T47D (cell line): Measurements from ENCODE around the gene BCAS1.

Experiments
- DNase-seq, 2 experiments: peaks; one replicate each; pipeline versions ENCODE4 v3.0.0 to v3.0.0-alpha.2; 2011 to 2012; ENCODE audit warnings: low read depth in 1 of 2, low spot score in 1 of 2
- JUND ChIP-seq: IDR thresholded peaks from 2 replicates; pipeline ENCODE4 v1.6.1; 2012; ENCODE audit warnings: low read depth
- in situ Hi-C: cut with HindIII; loops from 2 replicates; pipeline ENCODE4 v1.10.0; 2016; ENCODE audit warnings: low sequenced_read_pairs, low pct_unique_long_range_greater_than_20kb

Gene BCAS1

DNA sequence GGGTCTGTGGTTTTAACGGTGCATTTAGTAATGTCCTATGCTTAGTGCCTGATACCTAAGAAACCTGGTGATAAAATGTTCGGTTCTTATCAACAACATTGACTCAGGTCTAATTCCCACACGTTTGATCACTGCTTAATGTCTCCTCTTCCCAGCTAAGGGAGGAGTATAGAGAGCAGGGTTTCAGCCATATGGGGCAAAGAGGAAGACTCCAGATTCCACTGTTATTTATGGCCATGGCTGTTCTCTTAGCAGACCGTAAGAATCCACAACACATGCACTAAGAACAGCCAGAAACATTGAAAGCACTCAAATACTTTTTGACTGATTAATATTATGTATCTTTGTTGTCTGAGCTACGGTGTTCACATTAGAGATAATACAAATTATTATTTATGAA lies 112.1 kb downstream of the BCAS1 start:
- in situ Hi-C loops = no loop called here
- DNase-seq = no peak
- no peak for TF ChIP-seq JUND

- in situ Hi-C loops = no loop called here
- DNase-seq = no peak
- no peak for TF ChIP-seq JUND
Measured at GRCh38 chr20:53957451-53958172, 112.8 kb downstream of the BCAS1 start.

DNA sequence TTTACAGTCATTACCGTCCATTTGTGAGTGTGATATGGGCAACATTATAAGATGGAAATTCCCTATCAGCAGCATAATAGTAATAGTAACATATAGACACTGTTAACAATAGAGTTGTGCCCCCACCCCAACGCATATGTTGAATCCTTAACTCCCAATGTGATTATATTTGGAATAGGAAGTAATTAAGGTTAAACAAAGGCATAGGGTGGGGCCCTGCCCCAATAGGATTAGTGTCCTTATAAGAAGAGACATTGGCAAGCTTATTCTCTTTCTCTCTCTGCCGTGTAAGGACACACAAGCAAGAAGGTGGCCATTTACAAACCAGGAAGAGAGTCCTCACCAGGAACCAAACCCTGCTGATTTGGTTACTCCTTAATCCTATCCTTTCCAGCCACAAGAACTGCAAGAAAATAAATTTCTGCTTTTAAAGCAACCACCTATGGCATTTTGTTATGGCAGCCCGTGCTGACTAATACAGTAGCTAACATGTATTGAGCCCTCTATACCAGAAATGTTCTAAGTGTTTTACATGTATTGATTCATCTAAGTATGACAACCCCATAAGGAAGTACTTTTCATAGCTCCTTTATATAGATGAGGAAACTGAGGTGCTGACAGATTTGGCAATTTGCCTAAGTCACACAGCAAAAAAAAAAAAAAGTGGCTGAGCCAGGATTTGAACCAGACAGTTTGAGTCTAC lies 114.2 kb downstream of the BCAS1 start:
- DNase-seq = no peak
- no peak for TF ChIP-seq JUND
- in situ Hi-C loops = no loop called here

- in situ Hi-C loops = no loop called here
- DNase-seq = no peak
- TF ChIP-seq JUND = no peak
Measured at GRCh38 chr20:53954723-53955658, 115.4 kb downstream of the BCAS1 start.

DNA sequence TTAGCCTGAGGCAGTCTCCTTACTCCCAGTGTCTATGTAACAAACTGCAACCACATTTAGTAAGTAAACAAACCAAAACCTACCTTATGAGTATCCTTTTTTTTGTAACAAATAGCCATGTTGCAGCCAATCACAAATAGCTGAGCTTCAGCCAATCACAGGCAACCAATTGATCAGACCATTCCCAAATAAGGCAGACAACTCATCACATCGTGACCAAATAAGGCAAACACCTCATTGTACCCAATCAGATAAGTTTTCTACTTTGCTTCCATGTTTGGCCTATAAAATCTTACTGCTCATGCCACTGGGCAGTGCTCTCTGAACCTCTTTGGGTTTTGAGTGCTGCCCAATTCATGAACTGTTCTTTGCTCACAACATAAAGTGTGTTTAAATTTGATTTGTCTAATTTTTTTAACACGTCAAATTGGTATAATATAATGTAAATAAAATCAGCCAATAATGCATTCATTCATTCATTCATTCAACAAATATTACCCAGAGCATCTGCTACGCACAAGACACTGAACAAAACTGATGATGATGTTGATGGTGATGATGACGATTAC lies 117.8 kb downstream of the BCAS1 start:
- TF ChIP-seq JUND = no peak
- in situ Hi-C loops = no loop called here
- DNase-seq = no peak

- in situ Hi-C loops = no loop called here
- no peak for DNase-seq
- TF ChIP-seq JUND = no peak
Measured at GRCh38 chr20:53950578-53950977, 119.8 kb downstream of the BCAS1 start.

GRCh38 chr20:53950031-53950430 lies 120.4 kb downstream of the BCAS1 start:
- DNase-seq = no peak
- TF ChIP-seq JUND = no peak
- in situ Hi-C loops = no loop called here

- no peak for DNase-seq
- no peak for TF ChIP-seq JUND
- in situ Hi-C loops = no loop called here
Measured at GRCh38 chr20:53949319-53949839, 121.0 kb downstream of the BCAS1 start.

DNA sequence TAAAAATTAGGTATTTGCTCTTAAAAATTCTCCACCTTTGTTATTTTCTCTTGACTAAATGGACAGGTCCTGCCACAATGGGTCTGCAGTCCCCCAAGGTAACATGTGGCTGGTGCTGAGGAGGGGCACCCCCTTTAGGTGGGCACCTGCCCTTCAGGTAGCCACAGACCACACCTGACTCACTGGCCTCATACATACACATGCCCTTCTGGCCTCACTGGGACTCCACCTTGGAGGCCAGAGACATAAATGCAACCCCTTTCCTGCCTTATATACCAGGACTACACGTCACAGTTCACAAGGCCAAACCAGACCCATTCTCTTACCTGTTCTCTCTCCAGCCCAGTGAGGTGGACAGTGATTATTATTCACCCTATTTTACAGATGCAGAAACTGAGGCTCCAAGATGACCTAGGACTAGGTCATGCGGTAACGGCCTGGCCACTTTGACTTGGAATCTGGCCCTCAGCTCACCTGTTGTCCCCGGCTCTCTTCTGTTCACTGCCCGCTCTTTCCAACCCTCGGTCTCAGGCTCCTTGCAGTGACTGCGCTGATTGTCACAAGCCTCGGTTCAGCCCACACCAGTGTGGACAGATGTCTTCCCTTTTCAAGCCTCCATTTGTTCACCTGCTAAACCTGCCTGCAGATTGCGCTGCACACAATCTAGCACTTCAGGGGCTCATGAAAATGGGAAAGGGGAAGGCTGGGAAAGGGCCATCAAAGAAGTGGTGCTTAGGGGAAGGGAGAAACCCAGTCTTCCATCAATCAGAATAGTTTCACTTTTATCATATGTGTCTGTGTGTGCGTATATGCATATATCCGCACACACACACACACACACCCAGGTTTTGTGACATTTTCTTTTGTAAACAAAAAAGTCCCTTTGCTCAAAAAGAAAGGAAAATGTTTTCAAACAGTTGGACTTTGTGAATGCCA lies 121.7 kb downstream of the BCAS1 start:
- no peak for TF ChIP-seq JUND
- in situ Hi-C loops = no loop called here
- no peak for DNase-seq

DNA sequence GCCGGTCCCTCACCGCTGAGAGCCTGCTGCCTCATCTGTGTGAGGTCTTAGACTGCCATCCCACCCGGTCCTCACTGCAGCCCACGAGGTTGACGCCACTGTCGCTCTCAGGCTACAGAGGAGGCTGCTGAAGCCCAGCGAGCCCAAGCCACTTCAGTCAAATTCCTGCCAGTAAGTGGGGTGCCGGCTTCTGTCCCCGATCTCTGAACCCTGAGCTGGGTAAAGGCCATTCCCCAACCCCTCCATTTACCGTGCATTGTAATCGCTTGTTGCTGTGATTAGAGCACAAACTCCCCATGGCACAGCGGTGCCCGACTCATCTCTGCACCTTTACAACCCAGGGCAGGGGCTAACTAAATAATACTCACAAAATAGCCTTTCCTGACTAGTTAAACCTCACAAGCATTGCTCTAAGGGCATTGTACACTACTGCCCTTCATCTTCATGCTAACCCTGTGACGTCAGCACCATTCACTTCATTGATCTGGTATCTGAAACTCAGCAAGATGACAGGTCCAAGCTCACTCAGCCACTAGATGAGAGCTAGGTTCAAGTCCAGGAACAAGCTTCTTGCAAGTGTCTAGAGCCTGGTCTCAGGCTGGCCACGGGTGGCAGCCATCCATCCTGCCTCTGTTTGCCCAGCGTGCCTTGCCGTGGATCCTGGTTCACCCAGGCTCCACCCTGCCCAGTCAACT lies 122.7 kb downstream of the BCAS1 start:
- in situ Hi-C loops = no loop called here
- DNase-seq = no peak
- TF ChIP-seq JUND = no peak

GRCh38 chr20:53946106-53946505 lies 124.3 kb downstream of the BCAS1 start:
- in situ Hi-C loops = no loop called here
- DNase-seq = no peak
- TF ChIP-seq JUND = no peak
